Measurements from ENCODE around the gene PLCD1. TPM values are rescaled to one million over a fixed set of nuclear protein-coding genes. Genes with fewer than 3 reads are reported as not detected.

The PLCD1 gene
- total RNA-seq, 1 experiment from 2014 or later, result 27.1 TPM

DNA sequence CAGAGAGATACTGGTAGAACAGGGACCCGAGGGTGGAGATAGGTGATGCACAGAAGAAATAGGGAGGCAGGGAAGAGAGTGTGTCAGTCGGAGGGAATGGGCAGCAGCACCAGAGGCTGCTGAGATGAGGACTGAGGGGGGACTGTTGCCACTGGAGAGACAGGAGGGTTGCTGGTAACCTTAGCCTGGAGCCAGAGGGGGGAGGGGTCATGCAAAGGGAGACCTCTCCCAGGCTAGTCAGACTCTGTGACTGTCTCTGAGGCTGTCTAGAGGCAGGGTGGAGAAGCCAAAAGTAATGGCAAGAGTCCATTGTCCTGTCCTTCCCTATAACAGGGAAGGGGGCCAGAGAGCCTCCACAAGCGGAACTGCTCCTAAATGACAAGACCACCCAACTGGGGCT is 7.5 kb upstream of the PLCD1 start:
- Histone ChIP-seq H3K4me1 (ENCODE audit: insufficient read depth, low read length) (no peaks in the 10 kb centered on the region; the same call in 1 of the 2 replicates), H4K5ac (ENCODE audit: insufficient read length, low read depth, low read length) (no peak overlapping the region), H3K27ac (ENCODE audit: insufficient read length, low read depth, low read length) (no peak overlapping the region), H3K18ac (ENCODE audit: insufficient read length, low read depth, low read length) (no peak overlapping the region), H2AK5ac (ENCODE audit: insufficient read length, low read length) (no peak overlapping the region), H2AFZ (ENCODE audit: low read length) (no peak overlapping the region), H3K23me2 (ENCODE audit: insufficient read length, low read depth, low read length, poor library complexity, severe bottlenecking) (peaks cover 10% of the 10 kb centered on the region), H3T11ph (ENCODE audit: low read length) (no peak overlapping the region), H2BK120ac (ENCODE audit: low read depth, low read length, poor library complexity, severe bottlenecking) (no peak overlapping the region), H3K79me1 (ENCODE audit: insufficient read depth, low read depth, low read length, poor library complexity, severe bottlenecking) (no peaks in the 10 kb centered on the region), H3K9ac (ENCODE audit: extremely low read depth, insufficient read length, low read length) (no peak overlapping the region), H3K56ac (ENCODE audit: insufficient read length, low read depth, low read length) (no peak overlapping the region), H3K27me3 (ENCODE audit: insufficient read depth, low read length) (peaks cover 6% of the 10 kb centered on the region; the same call in 1 of the 2 replicates), H4K91ac (ENCODE audit: insufficient read length, low read depth, low read length) (no peak overlapping the region), H3K4ac (ENCODE audit: low read depth, low read length) (no peak overlapping the region), H3K4me2 (ENCODE audit: insufficient read depth, insufficient read length, low read length) (no peak overlapping the region), H3K9me3 (ENCODE audit: control insufficient read depth, low read depth, low read length) (no peaks in the 10 kb centered on the region), H3K79me2 (ENCODE audit: insufficient read depth, low read length) (no peaks in the 10 kb centered on the region), H3K14ac (ENCODE audit: insufficient read depth, low read length) (no peak overlapping the region), H3K23ac (ENCODE audit: insufficient read length, low read depth, low read length) (no peak overlapping the region), H4K8ac (replicated peaks; ENCODE audit: insufficient read length, low read depth, low read length) (no peak overlapping the region), H2BK12ac (ENCODE audit: insufficient read length, low read depth, low read length) (no peak overlapping the region), H4K20me1 (ENCODE audit: control insufficient read depth, insufficient read depth, insufficient read length) (no peaks in the 10 kb centered on the region), H2BK15ac (ENCODE audit: low read depth, low read length) (no peak overlapping the region), H2BK20ac (ENCODE audit: low read depth, low read length, poor library complexity, severe bottlenecking) (no peak overlapping the region), H2BK5ac (ENCODE audit: insufficient read length, low read length) (no peak overlapping the region)
- TF ChIP-seq CTCF (conservative IDR thresholded peaks at IDR 0.05), result no peak
- no CpG with 5 or more reads among the region's 3 CpGs for WGBS (ENCODE audit: extremely low coverage, insufficient read length, low lambda C conversion rate)
- no peak for DNase-seq
- H3K4me1 Mint-ChIP-seq, result peaks cover 10 to 15% of the 10 kb centered on the region in 2 experiments
- H3K4me3 Mint-ChIP-seq, result no peak overlapping the region
- H3K9me3 Mint-ChIP-seq, result no peaks in the 10 kb centered on the region
- H3K27ac Mint-ChIP-seq, result no peak overlapping the region
- no peaks in the 10 kb centered on the region for H3K36me3 Mint-ChIP-seq (ENCODE audit: insufficient read depth in 1 of 3, low read depth in 3 of 3)
- peaks cover 47% of the 10 kb centered on the region for H3K27me3 Mint-ChIP-seq (ENCODE audit: low read depth)

Data from H9 (cell line).